ENCODE data around the gene ERI3.

DNA sequence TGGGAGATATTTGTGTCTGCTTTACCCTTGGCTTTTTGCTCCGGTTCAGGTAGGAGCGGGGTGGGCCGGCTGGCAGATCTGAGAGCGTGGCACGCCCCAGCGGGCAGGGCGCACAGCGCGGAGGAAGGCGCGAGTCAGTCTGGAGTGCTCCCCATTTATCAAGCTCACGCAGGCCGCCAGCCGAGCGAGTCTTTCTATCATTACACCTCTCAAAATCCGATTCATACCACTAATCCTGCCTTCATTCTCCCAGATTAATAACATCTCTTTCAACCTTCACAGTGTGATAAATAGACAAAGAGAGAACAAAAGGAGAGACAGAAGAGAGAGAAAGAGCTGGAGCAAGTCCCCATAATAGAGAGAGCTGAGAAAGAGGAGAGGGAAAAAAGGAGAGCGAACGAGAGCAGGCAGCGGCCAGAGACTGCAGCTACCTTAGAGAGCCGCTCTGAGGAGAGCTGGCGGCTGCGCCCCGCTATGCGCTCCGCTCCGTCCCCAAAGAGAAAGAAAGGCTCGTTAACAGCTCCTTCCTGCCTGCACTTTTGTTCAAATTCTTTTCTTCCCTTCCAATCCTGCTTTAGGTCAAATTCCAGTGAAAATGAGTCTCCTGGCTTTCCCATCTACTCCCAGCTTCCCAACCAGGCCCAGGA, 93.8 kb downstream of the ERI3 start:
- TF ChIP-seq CTCF (IDR thresholded peaks at IDR 0.05; ENCODE audit: poor library complexity): no peak
- no peak for TF ChIP-seq EZH2 (IDR thresholded peaks at IDR 0.05; ENCODE audit: borderline replicate concordance)
